Measurements from ENCODE around the gene HOPX.

DNA sequence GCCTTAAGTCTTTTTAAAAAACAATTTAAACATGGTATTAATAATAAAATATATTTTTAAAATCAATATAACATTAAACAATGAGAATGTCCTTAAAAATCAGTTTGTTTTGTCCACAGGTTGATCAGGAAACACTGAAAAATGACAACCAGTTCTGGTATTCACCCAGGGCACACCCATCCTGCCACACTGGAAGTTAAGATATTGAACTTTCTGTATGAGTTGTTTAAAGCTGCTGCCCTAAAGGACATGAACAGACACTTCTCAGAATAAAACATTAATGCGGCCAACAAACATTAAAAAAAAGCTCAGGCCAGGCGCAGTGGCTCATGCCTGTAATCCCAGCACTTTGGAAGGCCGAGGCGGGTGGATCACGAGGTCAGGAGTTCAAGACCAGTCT lies 15.0 kb upstream of the HOPX start:
- TF ChIP-seq, protein P1, sequence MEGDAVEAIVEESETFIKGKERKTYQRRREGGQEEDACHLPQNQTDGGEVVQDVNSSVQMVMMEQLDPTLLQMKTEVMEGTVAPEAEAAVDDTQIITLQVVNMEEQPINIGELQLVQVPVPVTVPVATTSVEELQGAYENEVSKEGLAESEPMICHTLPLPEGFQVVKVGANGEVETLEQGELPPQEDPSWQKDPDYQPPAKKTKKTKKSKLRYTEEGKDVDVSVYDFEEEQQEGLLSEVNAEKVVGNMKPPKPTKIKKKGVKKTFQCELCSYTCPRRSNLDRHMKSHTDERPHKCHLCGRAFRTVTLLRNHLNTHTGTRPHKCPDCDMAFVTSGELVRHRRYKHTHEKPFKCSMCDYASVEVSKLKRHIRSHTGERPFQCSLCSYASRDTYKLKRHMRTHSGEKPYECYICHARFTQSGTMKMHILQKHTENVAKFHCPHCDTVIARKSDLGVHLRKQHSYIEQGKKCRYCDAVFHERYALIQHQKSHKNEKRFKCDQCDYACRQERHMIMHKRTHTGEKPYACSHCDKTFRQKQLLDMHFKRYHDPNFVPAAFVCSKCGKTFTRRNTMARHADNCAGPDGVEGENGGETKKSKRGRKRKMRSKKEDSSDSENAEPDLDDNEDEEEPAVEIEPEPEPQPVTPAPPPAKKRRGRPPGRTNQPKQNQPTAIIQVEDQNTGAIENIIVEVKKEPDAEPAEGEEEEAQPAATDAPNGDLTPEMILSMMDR (IDR thresholded peaks at IDR 0.05; ENCODE audit: insufficient read depth, low read length) = no peak
- TF ChIP-seq GABPA (IDR thresholded peaks at IDR 0.05; ENCODE audit: low read depth) = no peak

Data from HL-60 (cell line).